Body of pancreas (tissue), 4 donors: Measurements from ENCODE around the gene SPATA13. TPM values are rescaled to one million over a fixed set of nuclear protein-coding genes. Genes with fewer than 3 reads are reported as not detected.
"Not testable (repeated sequence)": the region's sequence is repeated elsewhere in the genome, so short reads cannot be mapped to it uniquely, and the experiment has no call there.

Experiments used
- ATAC-seq: fragments of 150-250 bp; one replicate; pipeline ENCODE4 v1.9.1; 2016
- DNase-seq, 4 donors: peaks; one replicate each; pipeline ENCODE4 v3.0.0-alpha.2; 2019
- H3K27ac ChIP-seq, 4 donors: fragments of 200-600 bp; sonication (generic); 1 replicate in 3 of 4; 2 replicates in 1 of 4; pipeline versions ENCODE4 v1.5.1 to v1.6.1; 2016 to 2019; ENCODE audit warnings: mild to moderate bottlenecking in 1 of 4, mixed read lengths in 1 of 4, moderate library complexity in 1 of 4
- H3K27me3 ChIP-seq, 2 donors: fragments of 200-600 bp; sonication (generic); one replicate each; pipeline ENCODE4 v1.6.0; 2016; ENCODE audit warnings: mild to moderate bottlenecking in 1 of 2
- H3K36me3 ChIP-seq, 2 donors: fragments of 200-600 bp; sonication (generic); replicated peaks in 1 of 2; 2 replicates each; pipeline ENCODE4 v1.5.1; 2016; ENCODE audit warnings: low read depth in 2 of 2; ENCODE audit not compliant: insufficient read depth in 1 of 2
- H3K4me1 ChIP-seq: fragments of 200-600 bp; sonication (generic); one replicate; pipeline ENCODE4 v1.6.0; 2016
- H3K4me3 ChIP-seq, 2 donors: fragments of 200-600 bp; sonication (generic); 1 replicate in 1 of 2; 2 replicates in 1 of 2; pipeline ENCODE4 v1.5.1; 2016 to 2019
- H3K9me3 ChIP-seq, 3 donors: fragments of 200-600 bp; sonication (generic); 1 replicate in 2 of 3; 2 replicates in 1 of 3; pipeline ENCODE4 v1.5.1; 2016
- POLR2A ChIP-seq, 3 donors: fragments of 450-650 bp; IDR thresholded peaks; one replicate each; pipeline ENCODE4 v1.6.1; 2016; ENCODE audit warnings: antibody characterized with exemption in 3 of 3, mild to moderate bottlenecking in 2 of 3
- WGBS, 2 donors: methylation state at CpG; one replicate each; pipeline ENCODE4 v1.1.5; 2017; 5-methylcytosine and 5-hydroxymethylcytosine counted together
- intact Hi-C: fragments of 100-400 bp; cut with DNase I; formaldehyde crosslinking; loops from one replicate; pipeline ENCODE4 v1.15.1; 2023
- total RNA-seq, 2 donors: library from RNA; depleted of rRNA; stranded (reverse); fragments of >200 nt; gene quantifications; one replicate each; pipeline ENCODE4 v1.1.0, GENCODE V29; 2016
- TF ChIP-seq, protein P1 (sequence below), 7 experiments: fragments of 450-650 bp in 4 of 7; fragments of 200-600 bp in 3 of 7; sonication (generic) in 3 of 7; IDR thresholded peaks; one replicate each; pipeline ENCODE4 v1.5.1; 2016 to 2019; ENCODE audit warnings: antibody characterized with exemption in 7 of 7

Gene SPATA13
- total RNA-seq, 2 donors from 2014 or later = 83.3 to 359 TPM

- Histone ChIP-seq H3K4me3 (no peak overlapping the region), H3K4me1 (peaks cover 95% of the 10 kb centered on the region), H3K27ac (peak overlapping the region; percentile 26 to 73 (median 52)), H3K36me3 (no peaks in the 10 kb centered on the region), H3K27me3 (no peaks in the 10 kb centered on the region), H3K9me3 (no peaks in the 10 kb centered on the region)
- peak; percentile 75 for ATAC-seq
- no peak for DNase-seq
- TF ChIP-seq POLR2A (IDR thresholded peaks at IDR 0.05) = no peak
- TF ChIP-seq, protein P1, sequence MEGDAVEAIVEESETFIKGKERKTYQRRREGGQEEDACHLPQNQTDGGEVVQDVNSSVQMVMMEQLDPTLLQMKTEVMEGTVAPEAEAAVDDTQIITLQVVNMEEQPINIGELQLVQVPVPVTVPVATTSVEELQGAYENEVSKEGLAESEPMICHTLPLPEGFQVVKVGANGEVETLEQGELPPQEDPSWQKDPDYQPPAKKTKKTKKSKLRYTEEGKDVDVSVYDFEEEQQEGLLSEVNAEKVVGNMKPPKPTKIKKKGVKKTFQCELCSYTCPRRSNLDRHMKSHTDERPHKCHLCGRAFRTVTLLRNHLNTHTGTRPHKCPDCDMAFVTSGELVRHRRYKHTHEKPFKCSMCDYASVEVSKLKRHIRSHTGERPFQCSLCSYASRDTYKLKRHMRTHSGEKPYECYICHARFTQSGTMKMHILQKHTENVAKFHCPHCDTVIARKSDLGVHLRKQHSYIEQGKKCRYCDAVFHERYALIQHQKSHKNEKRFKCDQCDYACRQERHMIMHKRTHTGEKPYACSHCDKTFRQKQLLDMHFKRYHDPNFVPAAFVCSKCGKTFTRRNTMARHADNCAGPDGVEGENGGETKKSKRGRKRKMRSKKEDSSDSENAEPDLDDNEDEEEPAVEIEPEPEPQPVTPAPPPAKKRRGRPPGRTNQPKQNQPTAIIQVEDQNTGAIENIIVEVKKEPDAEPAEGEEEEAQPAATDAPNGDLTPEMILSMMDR (IDR thresholded peaks at IDR 0.05) = no peak
- 31 to 37% methylated on average over 4 of the region's 4 CpGs for WGBS, 2 donors
- intact Hi-C loops = no loop called here
These were observed 36.2 kb downstream of the SPATA13 start for GRCh38 chr13:24196593-24197197.

DNA sequence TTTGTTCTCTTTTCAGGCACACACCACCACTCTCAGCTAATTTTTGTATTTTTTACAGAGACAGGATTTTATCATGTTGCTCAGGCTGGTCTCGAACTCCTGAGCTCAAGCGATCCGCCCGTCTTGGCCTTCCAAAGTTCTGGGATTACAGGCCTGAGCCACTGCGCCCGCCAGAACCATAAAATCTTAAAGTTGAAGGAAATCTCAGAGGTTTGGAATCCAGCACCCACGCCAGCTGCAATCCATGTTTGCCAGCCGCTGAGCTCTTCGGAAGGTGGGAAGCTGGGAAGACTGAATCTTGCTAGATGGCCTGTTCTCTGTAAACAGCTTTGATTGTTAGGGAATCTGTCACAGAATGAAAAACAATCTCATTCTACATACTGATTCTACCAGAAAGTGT is 38.5 kb downstream of the SPATA13 start:
- peak overlapping the region in 3 of 4 donors; percentile 48 to 73 (median 55) for H3K27ac ChIP-seq
- WGBS, 2 donors = 81 to 82% methylated on average over 9 of the region's 9 CpGs
- no peaks in the 10 kb centered on the region for H3K9me3 ChIP-seq
- intact Hi-C loops = no loop called here
- peaks cover 92% of the 10 kb centered on the region for H3K4me1 ChIP-seq
- no peaks in the 10 kb centered on the region for H3K36me3 ChIP-seq
- no peaks in the 10 kb centered on the region for H3K27me3 ChIP-seq
- ATAC-seq (no peak), DNase-seq (no peak)
- no peak for TF ChIP-seq POLR2A (IDR thresholded peaks at IDR 0.05)
- TF ChIP-seq, protein P1 (IDR thresholded peaks at IDR 0.05) = no peak
- no peak overlapping the region for H3K4me3 ChIP-seq

GRCh38 chr13:24202215-24202614 is 41.7 kb downstream of the SPATA13 start:
- H3K36me3 ChIP-seq = no peaks in the 10 kb centered on the region
- H3K27ac ChIP-seq = peak overlapping the region in 2 of 4 donors; percentile 19 to 50
- H3K4me3 ChIP-seq = no peak overlapping the region
- TF ChIP-seq, protein P1 (IDR thresholded peaks at IDR 0.05) = no peak
- no peak for TF ChIP-seq POLR2A (IDR thresholded peaks at IDR 0.05)
- H3K9me3 ChIP-seq = no peaks in the 10 kb centered on the region
- peak; percentile 61 for ATAC-seq
- DNase-seq = peak in 1 of 4 donors; percentile 63
- intact Hi-C loops = no loop called here
- 36 to 49% methylated on average over 7 of the region's 7 CpGs for WGBS, 2 donors
- peaks cover 63% of the 10 kb centered on the region for H3K4me1 ChIP-seq
- no peaks in the 10 kb centered on the region for H3K27me3 ChIP-seq

- Histone ChIP-seq H3K4me1 (peaks cover 62% of the 10 kb centered on the region), H3K27me3 (no peaks in the 10 kb centered on the region), H3K36me3 (no peaks in the 10 kb centered on the region), H3K27ac (peak overlapping the region in 1 of 4 donors; percentile 8), H3K9me3 (no peaks in the 10 kb centered on the region), H3K4me3 (no peak overlapping the region)
- TF ChIP-seq, protein P1 (IDR thresholded peaks at IDR 0.05) = no peak
- no peak for TF ChIP-seq POLR2A (IDR thresholded peaks at IDR 0.05)
- no peak for DNase-seq
- intact Hi-C loops = no loop called here
- 44 to 49% methylated on average over 3 of the region's 3 CpGs for WGBS, 2 donors
- no peak for ATAC-seq
These were observed 42.8 kb downstream of the SPATA13 start for GRCh38 chr13:24203273-24203672.

- peak overlapping the region in 1 of 4 donors; percentile 8 for H3K27ac ChIP-seq
- ATAC-seq = no peak
These were observed 43.3 kb downstream of the SPATA13 start for GRCh38 chr13:24203811-24204210.

DNA sequence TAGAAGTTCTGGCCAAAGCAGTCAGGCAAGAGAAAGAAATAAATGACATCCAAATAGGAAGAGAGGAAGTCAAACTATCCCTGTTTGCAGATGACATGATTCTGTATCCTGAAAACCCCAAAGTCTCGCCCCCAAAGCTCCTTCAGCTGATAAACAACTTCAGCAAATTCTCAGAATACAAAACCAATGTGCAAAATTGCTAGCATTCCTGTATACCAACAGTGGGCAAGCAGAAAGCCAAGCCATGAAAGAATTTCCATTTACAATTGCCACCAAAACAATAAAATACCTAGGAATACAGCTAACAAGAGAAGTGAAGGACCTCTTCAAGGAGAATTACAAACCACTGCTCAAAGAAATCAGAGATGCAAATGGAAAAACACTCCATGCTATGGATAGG is 44.6 kb downstream of the SPATA13 start:
- 90 to 94% methylated on average over 1 of the region's 1 CpG for WGBS, 2 donors
- DNase-seq, intact Hi-C loops, H3K9me3 ChIP-seq, H3K4me3 ChIP-seq, H3K27me3 ChIP-seq, ATAC-seq, H3K27ac ChIP-seq, H3K36me3 ChIP-seq: not testable (repeated sequence)
- peaks cover 66% of the 10 kb centered on the region for H3K4me1 ChIP-seq

More at GRCh38 chr13:24203811-24204210, 43.3 kb downstream of the SPATA13 start:
- Histone ChIP-seq H3K36me3 (no peaks in the 10 kb centered on the region), H3K27me3 (no peaks in the 10 kb centered on the region), H3K4me1 (peaks cover 63% of the 10 kb centered on the region), H3K4me3 (no peak overlapping the region), H3K9me3 (no peaks in the 10 kb centered on the region)
- DNase-seq = no peak
- WGBS, 2 donors = 26 to 52% methylated on average over 1 of the region's 1 CpG
- TF ChIP-seq, protein P1 (IDR thresholded peaks at IDR 0.05) = no peak
- no peak for TF ChIP-seq POLR2A (IDR thresholded peaks at IDR 0.05)
- intact Hi-C loops = no loop called here
